Activated CD8-positive, alpha-beta T cell treated with anti-CD3 and anti-CD28 coated beads, Interleukin-2, amount 10 ng/mL, durations not matched to agents 7 days and 5 days (primary cell): ENCODE measurements around the gene SARS2. TPM values are rescaled to one million over a fixed set of nuclear protein-coding genes. Genes with fewer than 3 reads are reported as not detected.

Source experiments
- ATAC-seq: fragments of 150-1000 bp; cut with Tn5 transposase; one replicate; pipeline ENCODE4 v1.10.0; 2021; ENCODE audit warnings: moderate library complexity
- CTCF ChIA-PET: fragments of 350-600 bp; sonication (Branson Sonifier 250); formaldehyde crosslinking; loops from one replicate; lab custom pipeline; 2021; ENCODE audit warnings: antibody characterized with exemption; lab: Charles Lee
- POLR2A ChIA-PET: fragments of 350-600 bp; sonication (Branson Sonifier 250); formaldehyde crosslinking; loops from one replicate; lab custom pipeline; 2021; ENCODE audit warnings: antibody characterized with exemption; lab: Charles Lee
- DNase-seq: peaks from one replicate; pipeline ENCODE4 v3.0.0-alpha.2; 2020
- H3K27ac Mint-ChIP-seq: one replicate; pipeline ENCODE4 v1.8.0; 2021; ENCODE audit warnings: mild to moderate bottlenecking, mixed read lengths
- H3K27me3 Mint-ChIP-seq: one replicate; pipeline ENCODE4 v1.8.0; 2021; ENCODE audit warnings: low read depth, mixed read lengths
- H3K36me3 Mint-ChIP-seq: one replicate; pipeline ENCODE4 v1.8.0; 2021; ENCODE audit warnings: low read depth, mixed read lengths
- H3K4me1 Mint-ChIP-seq: one replicate; pipeline ENCODE4 v1.8.0; 2021; ENCODE audit warnings: low read depth, mixed read lengths
- H3K4me3 Mint-ChIP-seq: one replicate; pipeline ENCODE4 v1.8.0; 2021; ENCODE audit warnings: mild to moderate bottlenecking, mixed read lengths
- H3K9me3 Mint-ChIP-seq: one replicate; pipeline ENCODE4 v1.8.0; 2022; ENCODE audit warnings: mixed read lengths; ENCODE audit not compliant: insufficient read depth
- total RNA-seq, 2 experiments: library from RNA; stranded (reverse); gene quantifications; one replicate each; pipeline ENCODE4 v1.2.3, GENCODE V29; 2021

Gene SARS2
- total RNA-seq, 2 experiments from 2014 or later: 36.2 to 36.6 TPM

DNA sequence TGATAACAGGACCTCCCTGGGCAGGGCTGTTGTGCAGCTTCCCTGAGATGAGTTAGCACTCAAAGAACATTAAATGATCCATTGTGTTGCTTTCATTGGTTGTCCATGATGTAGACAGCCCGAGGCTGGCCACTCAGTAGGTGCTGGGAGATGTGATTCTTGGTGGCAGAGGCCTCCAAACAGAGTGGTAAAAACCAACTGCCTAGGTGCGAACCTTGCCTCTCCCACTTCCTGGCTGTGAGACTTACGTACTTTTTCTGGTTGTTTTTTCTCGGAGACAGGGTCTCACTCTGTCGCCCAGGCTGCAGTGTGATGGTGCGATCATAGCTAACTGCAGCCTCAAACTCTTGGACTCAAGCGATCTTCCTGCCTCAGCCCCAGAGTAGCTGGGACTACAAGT is 6.2 kb downstream of the SARS2 start:
- Mint-ChIP-seq H3K4me3 (no peak overlapping the region), H3K36me3 (peaks cover 23% of the 10 kb centered on the region), H3K9me3 (no peaks in the 10 kb centered on the region), H3K27me3 (no peaks in the 10 kb centered on the region), H3K4me1 (peaks cover 15% of the 10 kb centered on the region), H3K27ac (peak overlapping the region; percentile 53)
- ChIA-PET CTCF (interaction anchor here (0.5 to 1.1 kb wide), 2 partner anchors 28 to 421 kb away, joined by 3 read pairs; no protein-coding TSS in a partner anchor), POLR2A (no interaction called here)
- ATAC-seq (peak; percentile 40), DNase-seq (no peak)

DNA sequence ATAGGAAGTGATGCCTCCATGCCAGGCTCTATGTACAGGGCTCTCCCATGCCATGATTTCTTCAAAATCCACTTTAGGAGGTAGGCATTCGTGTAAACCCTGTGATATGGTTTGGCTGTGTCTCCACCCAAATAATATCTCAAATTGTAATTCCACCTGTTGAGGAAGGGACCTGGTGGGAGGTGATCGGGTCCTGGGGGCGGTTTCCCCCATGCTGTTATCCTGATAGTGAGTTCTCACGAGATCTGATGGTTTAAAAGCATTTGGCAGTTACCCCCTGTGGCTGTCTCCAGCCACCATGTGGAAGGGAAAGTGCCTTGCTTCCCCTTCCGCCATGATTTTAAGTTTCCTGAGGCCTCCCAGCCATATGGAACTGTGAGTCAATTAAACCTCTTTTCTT is 8.1 kb downstream of the SARS2 start:
- ChIA-PET POLR2A (no interaction called here), CTCF (no interaction called here)
- Mint-ChIP-seq H3K36me3 (peaks cover 21% of the 10 kb centered on the region), H3K27ac (no peak overlapping the region), H3K27me3 (no peaks in the 10 kb centered on the region), H3K4me3 (no peak overlapping the region), H3K9me3 (no peaks in the 10 kb centered on the region), H3K4me1 (peaks cover 2% of the 10 kb centered on the region)
- DNase-seq: no peak
- no peak for ATAC-seq

DNA sequence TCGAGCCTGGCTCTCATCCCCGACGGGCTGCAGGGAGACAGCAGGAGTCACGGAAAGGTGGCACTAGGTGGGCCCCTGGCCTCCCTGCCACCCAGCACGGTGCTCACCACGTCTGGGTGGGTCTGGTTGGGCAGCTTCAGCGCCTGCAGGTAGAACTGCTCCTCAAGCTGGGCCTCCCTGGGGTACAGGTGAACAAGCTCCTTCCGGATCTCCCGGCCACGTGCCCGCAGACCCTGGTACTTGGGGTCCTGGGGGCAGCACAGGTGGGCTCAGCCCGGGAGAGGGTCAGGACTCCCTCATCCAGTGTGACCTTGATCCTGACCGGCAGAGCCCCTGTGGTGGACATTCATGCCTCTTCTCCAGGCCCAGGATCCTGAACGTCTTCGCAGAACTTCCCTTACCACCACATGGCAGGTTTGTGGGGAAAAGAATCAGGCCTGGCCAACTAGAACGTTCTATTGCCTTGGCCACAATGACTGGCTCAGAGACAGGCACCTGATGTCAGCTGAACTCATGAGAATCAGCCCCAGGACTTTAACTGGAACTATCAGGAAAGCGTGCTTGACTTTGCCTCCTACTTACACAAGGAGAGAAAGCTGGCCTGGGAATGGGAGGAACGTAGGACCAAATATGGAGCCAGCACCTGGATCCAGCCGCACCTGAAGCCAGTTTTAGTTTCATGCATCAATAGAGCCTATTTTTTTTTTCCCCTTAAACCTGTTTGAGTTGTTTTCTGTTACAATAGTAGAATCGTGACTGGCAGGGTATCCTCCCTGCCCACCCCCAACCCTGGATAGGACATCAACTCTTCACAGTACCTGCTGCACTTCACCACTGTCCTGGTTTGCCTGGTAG is 8.9 kb downstream of the SARS2 start:
- ATAC-seq: no peak
- Mint-ChIP-seq H3K27ac (peak overlapping the region; percentile 10), H3K27me3 (no peaks in the 10 kb centered on the region)

DNA sequence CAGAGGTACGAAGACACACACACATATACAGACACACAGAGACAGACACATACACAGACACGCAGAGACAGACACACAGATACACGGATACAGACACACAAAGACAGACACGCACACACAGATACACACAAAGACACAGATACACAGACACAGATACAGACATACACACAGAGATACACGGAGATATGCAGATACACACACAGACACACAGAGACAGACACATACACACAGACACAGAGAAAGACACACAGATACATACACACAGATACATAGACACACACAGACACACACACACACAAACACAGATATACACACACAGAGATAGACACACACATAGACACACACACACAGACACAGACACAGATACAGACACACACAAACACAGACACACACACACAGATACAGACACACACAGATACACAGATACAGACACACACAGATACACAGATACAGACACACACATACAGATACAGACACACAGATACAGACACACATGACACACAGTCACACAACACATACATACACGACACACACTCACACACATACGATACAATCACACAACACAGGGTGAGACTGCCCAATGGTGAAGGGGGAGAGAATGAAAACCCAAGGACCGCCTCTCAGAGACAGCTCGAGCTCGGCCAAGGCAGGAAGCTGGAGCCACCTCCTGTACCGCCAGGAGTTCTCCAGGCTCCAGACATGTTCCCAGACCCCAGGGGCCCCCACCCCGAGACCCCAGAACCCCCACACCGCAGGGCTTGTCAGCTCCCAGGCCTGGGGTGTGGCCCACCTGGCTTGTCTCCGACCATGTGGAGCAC is 9.8 kb downstream of the SARS2 start:
- no peaks in the 10 kb centered on the region for H3K27me3 Mint-ChIP-seq
- CTCF ChIA-PET: interaction anchor here (0.6 to 4.2 kb wide), 2 partner anchors 10 to 518 kb away, joined by 3 to 18 read pairs; partner anchors contain the start of genes FAM98C, MRPS12 and SARS2
- peaks cover 21% of the 10 kb centered on the region for H3K36me3 Mint-ChIP-seq
- DNase-seq (no peak), ATAC-seq (no peak)
- H3K4me1 Mint-ChIP-seq: peaks cover 2% of the 10 kb centered on the region
- POLR2A ChIA-PET: no interaction called here
- H3K9me3 Mint-ChIP-seq: no peaks in the 10 kb centered on the region
- H3K27ac Mint-ChIP-seq: no peak overlapping the region
- H3K4me3 Mint-ChIP-seq: no peak overlapping the region

More for the DNA sequence above, 8.9 kb downstream of the SARS2 start:
- POLR2A ChIA-PET: no interaction called here
- no peak for DNase-seq
- peaks cover 2% of the 10 kb centered on the region for H3K4me1 Mint-ChIP-seq
- CTCF ChIA-PET: interaction anchor here (0.6 kb wide), 2 partner anchors 9 to 519 kb away, joined by 3 read pairs; partner anchors contain the start of genes FAM98C, MRPS12 and SARS2
- H3K36me3 Mint-ChIP-seq: peaks cover 21% of the 10 kb centered on the region
- H3K4me3 Mint-ChIP-seq: no peak overlapping the region
- no peaks in the 10 kb centered on the region for H3K9me3 Mint-ChIP-seq

DNA sequence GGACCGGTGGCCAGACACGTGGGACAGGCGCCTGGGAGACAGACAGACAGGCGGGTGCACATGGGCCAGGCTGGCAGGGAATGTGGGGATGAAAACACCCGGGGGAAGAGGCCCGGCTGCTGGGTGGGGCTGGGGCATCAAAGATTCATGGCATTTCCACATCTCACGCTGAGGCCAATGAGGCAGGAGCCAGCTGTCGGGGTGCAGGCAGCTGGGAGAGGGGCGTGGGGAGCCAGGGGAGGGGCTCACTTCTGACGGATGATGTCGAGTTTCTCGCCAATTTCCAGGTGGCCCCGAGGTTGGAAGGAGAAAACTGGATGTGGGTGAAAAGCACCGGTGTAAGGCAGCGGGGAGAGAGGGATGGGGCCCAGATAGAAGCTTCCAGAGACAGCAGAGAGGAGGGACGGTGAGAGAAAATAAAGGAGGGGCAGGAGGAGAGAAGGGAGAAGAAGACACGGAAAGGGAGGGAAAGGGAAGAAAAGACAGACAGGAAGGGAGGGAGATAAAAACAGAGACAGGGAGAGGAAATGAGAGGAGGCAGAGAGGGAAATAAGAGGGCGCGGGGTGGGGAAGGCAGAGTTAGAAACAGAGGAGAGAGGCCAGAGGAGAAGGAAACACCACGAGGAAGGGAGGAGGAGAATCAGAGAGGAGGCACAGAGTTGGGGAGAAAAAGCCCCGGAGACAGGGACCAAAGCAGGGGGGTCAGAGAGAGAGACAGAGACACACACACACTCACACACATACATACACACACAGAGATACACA is 10.5 kb downstream of the SARS2 start:
- H3K4me1 Mint-ChIP-seq: peaks cover 2% of the 10 kb centered on the region
- peaks cover 16% of the 10 kb centered on the region for H3K36me3 Mint-ChIP-seq
- no peak overlapping the region for H3K27ac Mint-ChIP-seq
- DNase-seq (no peak), ATAC-seq (no peak)
- ChIA-PET CTCF (interaction anchor here (4.2 kb wide), 1 partner anchor 11 kb away, joined by 18 read pairs; the partner anchor contains the start of genes MRPS12 and SARS2), POLR2A (no interaction called here)
- no peaks in the 10 kb centered on the region for H3K27me3 Mint-ChIP-seq
- H3K4me3 Mint-ChIP-seq: no peak overlapping the region
- no peaks in the 10 kb centered on the region for H3K9me3 Mint-ChIP-seq

DNA sequence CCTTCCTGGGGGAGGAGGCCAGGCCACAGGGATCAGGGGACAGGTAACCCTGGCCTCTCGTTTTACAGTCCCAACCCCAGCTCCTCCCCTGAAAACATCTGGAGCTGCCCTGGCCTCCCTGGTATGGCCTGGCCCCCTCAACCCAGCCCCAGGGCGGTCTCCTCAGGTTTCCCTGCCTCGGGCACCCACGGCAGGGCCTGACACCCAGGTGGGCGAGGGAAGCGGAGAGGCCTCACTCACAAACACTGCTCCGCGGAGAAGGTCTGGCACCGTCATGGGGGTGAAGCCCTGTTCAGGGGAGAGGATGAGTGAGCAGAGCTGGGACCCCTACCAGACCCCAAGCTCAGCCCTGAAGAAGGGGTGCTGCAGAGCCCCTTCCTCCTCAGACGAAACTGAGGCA is 12.0 kb downstream of the SARS2 start:
- H3K4me1 Mint-ChIP-seq: no peaks in the 10 kb centered on the region
- CTCF ChIA-PET: interaction anchor here (1.3 to 4.2 kb wide), 2 partner anchors 12 to 18 kb away, joined by 3 to 18 read pairs; partner anchors contain the start of genes MRPS12, NFKBIB and SARS2
- POLR2A ChIA-PET: no interaction called here
- H3K36me3 Mint-ChIP-seq: peaks cover 8% of the 10 kb centered on the region
- H3K27ac Mint-ChIP-seq: no peak overlapping the region
- DNase-seq (no peak), ATAC-seq (no peak)
- H3K27me3 Mint-ChIP-seq: no peaks in the 10 kb centered on the region
- H3K9me3 Mint-ChIP-seq: no peaks in the 10 kb centered on the region
- no peak overlapping the region for H3K4me3 Mint-ChIP-seq

DNA sequence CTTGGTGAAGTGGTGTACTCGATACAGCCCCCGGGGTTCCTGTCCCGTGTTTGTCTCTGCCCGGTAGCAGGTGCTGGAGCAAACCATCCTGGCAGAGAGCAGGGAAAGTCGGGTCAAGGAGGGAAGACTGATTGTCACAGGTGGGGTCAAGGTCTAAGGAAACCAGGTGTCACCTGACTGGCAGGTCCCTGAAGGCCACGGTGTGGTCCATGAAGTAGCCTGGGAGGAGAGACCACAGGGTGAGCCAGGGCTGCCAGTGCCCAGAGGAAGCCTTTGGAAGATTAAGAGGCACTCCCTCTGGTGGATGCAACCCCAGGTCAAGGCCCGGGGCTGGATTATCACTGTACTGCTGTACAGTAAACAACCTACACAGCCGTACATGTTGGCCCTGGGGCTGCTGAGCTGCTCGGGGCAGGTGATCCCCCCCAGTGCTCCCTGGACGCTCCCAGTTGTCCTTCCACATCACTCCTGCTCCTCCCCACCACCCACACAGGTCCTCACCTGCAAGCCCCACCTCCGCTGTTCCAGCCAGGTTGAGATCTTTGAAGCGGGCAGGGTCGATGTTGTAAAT is 12.6 kb downstream of the SARS2 start:
- ATAC-seq: peak; percentile 42
- POLR2A ChIA-PET: no interaction called here
- no peaks in the 10 kb centered on the region for H3K9me3 Mint-ChIP-seq

DNA sequence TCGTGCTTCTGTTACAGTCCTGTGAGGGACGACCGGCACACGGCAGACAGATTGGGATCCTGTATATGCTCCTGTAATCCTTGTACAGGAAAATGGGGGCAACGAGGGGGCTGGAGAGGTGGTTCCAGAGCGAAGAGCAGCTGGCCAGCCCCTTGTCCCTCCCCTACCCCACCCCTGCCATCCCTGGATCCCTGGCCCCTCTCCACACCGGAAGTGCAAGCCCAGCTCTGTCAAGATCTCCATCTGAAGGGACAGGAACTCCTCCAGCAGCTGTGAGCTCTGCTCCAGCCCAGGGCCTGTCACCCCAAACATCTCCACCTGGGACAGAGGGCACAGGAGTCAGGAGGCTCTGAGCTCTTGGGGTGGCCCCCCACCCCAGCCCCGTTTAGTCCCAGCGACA is 13.0 kb downstream of the SARS2 start:
- Mint-ChIP-seq H3K27me3 (no peaks in the 10 kb centered on the region), H3K4me1 (peaks cover 6% of the 10 kb centered on the region), H3K9me3 (no peaks in the 10 kb centered on the region), H3K36me3 (peaks cover 8% of the 10 kb centered on the region), H3K4me3 (no peak overlapping the region), H3K27ac (no peak overlapping the region)
- POLR2A ChIA-PET: no interaction called here
- no peak for ATAC-seq
- CTCF ChIA-PET: interaction anchor here (4.2 kb wide), 1 partner anchor 13 kb away, joined by 18 read pairs; the partner anchor contains the start of genes MRPS12 and SARS2
- no peak for DNase-seq

More for the DNA sequence above, 12.6 kb downstream of the SARS2 start:
- Mint-ChIP-seq H3K27me3 (no peaks in the 10 kb centered on the region), H3K4me3 (no peak overlapping the region), H3K4me1 (peaks cover 2% of the 10 kb centered on the region), H3K36me3 (peaks cover 8% of the 10 kb centered on the region), H3K27ac (no peak overlapping the region)
- CTCF ChIA-PET: interaction anchor here (4.2 kb wide), 1 partner anchor 13 kb away, joined by 18 read pairs; the partner anchor contains the start of genes MRPS12 and SARS2
- DNase-seq: no peak

DNA sequence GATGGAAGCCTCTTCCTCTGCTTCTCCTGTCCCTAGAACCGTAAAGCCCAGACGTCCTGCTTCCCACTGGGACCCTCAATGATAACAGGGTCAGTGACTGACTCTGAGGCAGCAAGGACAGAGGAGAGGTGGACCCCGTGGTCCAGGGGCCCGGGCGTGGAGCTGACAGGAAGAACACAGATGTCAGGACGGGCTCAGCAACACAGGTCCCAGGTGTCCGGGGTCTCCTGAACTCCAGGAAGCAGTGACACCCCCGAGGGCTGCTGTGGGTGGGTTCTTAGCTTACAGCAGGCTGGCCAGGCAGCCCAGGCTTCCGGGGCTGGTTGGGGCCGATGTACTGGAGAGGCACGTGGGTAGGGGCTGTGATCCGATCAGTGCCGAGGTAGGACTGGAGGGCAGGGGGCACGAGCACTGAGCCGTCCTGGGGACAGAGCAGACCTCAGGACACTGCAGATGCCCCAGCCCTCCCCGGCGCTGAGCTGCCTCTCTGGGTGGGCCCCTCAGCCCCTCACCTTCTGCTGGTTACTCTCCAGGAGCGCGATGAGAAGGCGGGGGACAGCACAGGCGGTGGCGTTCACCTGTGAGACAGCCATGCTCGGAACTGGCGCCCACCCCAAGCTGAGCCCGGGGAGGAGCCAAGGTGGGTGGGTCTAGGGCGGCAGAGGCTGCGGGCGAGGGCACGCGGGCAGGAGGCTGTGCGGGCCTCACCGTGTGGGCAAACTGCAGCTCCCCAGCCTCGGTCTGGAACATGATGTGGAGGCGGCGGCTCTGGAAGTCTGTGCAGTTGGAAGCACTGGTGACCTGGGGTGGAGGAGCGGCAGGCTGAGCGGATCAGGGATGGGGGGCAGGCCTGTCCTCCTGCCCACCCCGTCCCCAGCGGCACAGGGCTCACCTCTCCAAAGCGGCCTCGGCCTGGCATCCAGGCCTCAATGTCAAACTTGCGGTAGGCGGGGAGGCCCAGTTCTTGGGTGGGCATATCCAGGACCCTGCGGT is 14.9 kb downstream of the SARS2 start:
- Mint-ChIP-seq H3K27ac (no peak overlapping the region), H3K9me3 (no peaks in the 10 kb centered on the region), H3K36me3 (no peaks in the 10 kb centered on the region), H3K4me3 (no peak overlapping the region), H3K4me1 (peaks cover 6% of the 10 kb centered on the region), H3K27me3 (no peaks in the 10 kb centered on the region)
- ATAC-seq (no peak), DNase-seq (no peak)
- ChIA-PET POLR2A (interaction anchor here (1.8 kb wide), 1 partner anchor 15 kb away, joined by 6 read pairs; the partner anchor contains the start of genes MRPS12 and SARS2), CTCF (interaction anchor here (1.6 kb wide), 1 partner anchor 15 kb away, joined by 6 read pairs; the partner anchor contains the start of genes MRPS12 and SARS2)

DNA sequence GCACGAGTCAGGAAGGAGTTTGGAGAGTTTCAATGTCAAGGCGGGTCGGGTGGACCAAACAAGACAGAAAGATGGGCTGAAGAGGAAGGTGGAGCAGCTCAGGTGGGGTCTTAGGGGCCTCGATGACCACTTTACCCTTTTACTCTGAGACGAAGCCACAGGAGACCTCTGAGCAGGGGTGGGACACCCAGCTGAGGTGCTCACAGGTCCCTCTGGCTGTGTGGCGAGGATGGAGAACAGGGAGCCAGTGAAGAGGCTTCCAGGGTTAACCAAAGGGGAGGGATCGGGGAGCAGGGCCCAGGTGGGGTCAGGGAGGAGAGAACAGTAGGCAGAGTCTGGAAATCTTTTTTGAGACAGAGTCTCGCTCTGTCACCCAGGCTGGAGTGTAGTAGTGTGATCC is 16.6 kb downstream of the SARS2 start:
- Mint-ChIP-seq H3K27me3 (no peaks in the 10 kb centered on the region), H3K27ac (peak overlapping the region; percentile 22), H3K36me3 (no peaks in the 10 kb centered on the region), H3K4me1 (peaks cover 9% of the 10 kb centered on the region), H3K9me3 (no peaks in the 10 kb centered on the region), H3K4me3 (no peak overlapping the region)
- ATAC-seq (no peak), DNase-seq (no peak)
- ChIA-PET CTCF (interaction anchor here (1.7 to 2.0 kb wide), 2 partner anchors 17 to 19 kb away, joined by 4 to 6 read pairs; partner anchors contain the start of genes MRPS12 and SARS2), POLR2A (interaction anchor here (1.5 kb wide), 1 partner anchor 14 kb away, joined by 5 read pairs; the partner anchor contains the start of genes NFKBIB and SIRT2)
